Measurements from ENCODE around the gene LENEP. TPM values are rescaled to one million over a fixed set of nuclear protein-coding genes. Genes with fewer than 3 reads are reported as not detected.
A peak's percentile ranks its signal among the peaks of the same experiment; 100 is the strongest.

LENEP gene
- total RNA-seq, 2 donors from 2014 or later, result not detected

GRCh38 chr1:155005076-155006011, 12.0 kb downstream of the LENEP start:
- Histone ChIP-seq H3K27ac (peak overlapping the region; percentile 90 to 100 (median 98)), H3K36me3 (replicated peaks in 1 of 2; ENCODE audit: insufficient read depth in 1 of 2, low read depth in 2 of 2) (no peaks in the 10 kb centered on the region), H3K4me3 (no peak overlapping the region), H3K9me3 (no peaks in the 10 kb centered on the region), H3K4me1 (peaks cover 63% of the 10 kb centered on the region), H3K27me3 (no peaks in the 10 kb centered on the region)
- WGBS, 2 donors, result 2 to 12% methylated on average over 6 to 17 of the region's 17 CpGs
- no peak for ATAC-seq
- peak; percentile 81 to 92 (median 88) for DNase-seq
- TF ChIP-seq POLR2A (IDR thresholded peaks at IDR 0.05) (peak; percentile 24 to 60 (median 51)), CTCF (IDR thresholded peaks at IDR 0.05) (no peak)
- intact Hi-C loops (cut with DNase I), result no loop called here

GRCh38 chr1:155006601-155007101, 13.3 kb downstream of the LENEP start:
- peak overlapping the region; percentile 90 to 100 (median 98) for H3K27ac ChIP-seq
- ATAC-seq (no peak), DNase-seq (peak in 1 of 4 donors; percentile 48)
- no peak overlapping the region for H3K4me3 ChIP-seq
- 45 to 56% methylated on average over 2 of the region's 2 CpGs for WGBS, 2 donors
- H3K4me1 ChIP-seq, result peaks cover 76% of the 10 kb centered on the region
- no peaks in the 10 kb centered on the region for H3K9me3 ChIP-seq
- no peak for TF ChIP-seq CTCF (IDR thresholded peaks at IDR 0.05)
- TF ChIP-seq POLR2A (IDR thresholded peaks at IDR 0.05), result no peak
- intact Hi-C loops (cut with DNase I), result no loop called here
- H3K27me3 ChIP-seq, result no peaks in the 10 kb centered on the region
- no peaks in the 10 kb centered on the region for H3K36me3 ChIP-seq (replicated peaks in 1 of 2; ENCODE audit: insufficient read depth in 1 of 2, low read depth in 2 of 2)

- DNase-seq (peak; percentile 72 to 88 (median 78)), ATAC-seq (no peak)
These were observed 14.0 kb downstream of the LENEP start for GRCh38 chr1:155007251-155007828.

More at GRCh38 chr1:155007251-155007828, 14.0 kb downstream of the LENEP start:
- Histone ChIP-seq H3K27ac (peak overlapping the region; percentile 57 to 100 (median 98)), H3K9me3 (no peaks in the 10 kb centered on the region), H3K27me3 (no peaks in the 10 kb centered on the region), H3K36me3 (replicated peaks in 1 of 2; ENCODE audit: insufficient read depth in 1 of 2, low read depth in 2 of 2) (no peaks in the 10 kb centered on the region), H3K4me3 (no peak overlapping the region), H3K4me1 (peaks cover 83% of the 10 kb centered on the region)
- TF ChIP-seq CTCF (IDR thresholded peaks at IDR 0.05) (no peak), POLR2A (IDR thresholded peaks at IDR 0.05) (no peak)
- intact Hi-C loops (cut with DNase I), result no loop called here
- WGBS, 2 donors, result 3 to 8% methylated on average over 4 to 6 of the region's 6 CpGs
